PC-3 (cell line): ENCODE data around the gene CALN1. TPM values are rescaled to one million over a fixed set of nuclear protein-coding genes. Genes with fewer than 3 reads are reported as not detected.

Experiments used
- ATAC-seq: fragments of 200-7000 bp; cut with Tn5 transposase; 2 replicates; pipeline ENCODE4 v1.9.1; 2020; ENCODE audit warnings: mild to moderate bottlenecking, moderate library complexity
- BruUV-seq: library from RNA; stranded (reverse); fragments of 400-500 nt; replicated peaks from 2 replicates; lab custom pipeline; 2021; lab: Mats Ljungman, UMichigan
- CTCF ChIA-PET: fragments of 300-600 bp; sonication (Branson Sonifier 250); formaldehyde crosslinking; loops from one replicate; lab custom pipeline; 2022; ENCODE audit warnings: antibody characterized with exemption; lab: Charles Lee
- POLR2A ChIA-PET: fragments of 300-600 bp; sonication (Branson Sonifier 250); formaldehyde crosslinking; loops from one replicate; lab custom pipeline; 2022; ENCODE audit warnings: antibody characterized with exemption; ENCODE audit not compliant: unreplicated experiment; lab: Charles Lee
- DNase-seq: peaks from one replicate; pipeline ENCODE4 v3.0.0-alpha.2; 2015
- H2AFZ ChIP-seq: fragments of 300-600 bp; sonication (generic); 2 replicates; pipeline ENCODE4 v1.6.0; 2016; ENCODE audit warnings: antibody characterized with exemption, low read length
- H3F3A ChIP-seq: fragments of 300-600 bp; sonication (generic); one replicate; pipeline ENCODE4 v1.6.0; 2017; ENCODE audit warnings: antibody characterized with exemption, low read length, control low read depth, mild to moderate bottlenecking; ENCODE audit not compliant: unreplicated experiment
- H3K27ac ChIP-seq: fragments of 300-600 bp; sonication (generic); 2 replicates; pipeline ENCODE4 v1.5.1; 2016; ENCODE audit warnings: mild to moderate bottlenecking, low read length
- H3K27me3 ChIP-seq: fragments of 300-600 bp; sonication (generic); 2 replicates; pipeline ENCODE4 v1.6.1; 2016; ENCODE audit warnings: low read length, mixed read lengths
- H3K36me3 ChIP-seq: fragments of 300-600 bp; sonication (generic); 2 replicates; pipeline ENCODE4 v1.6.1; 2016; ENCODE audit warnings: low read depth, mixed run types, low read length, mixed read lengths
- H3K4me1 ChIP-seq: fragments of 300-600 bp; sonication (generic); 2 replicates; pipeline ENCODE4 v1.5.1; 2016; ENCODE audit warnings: low read length; ENCODE audit not compliant: insufficient read depth
- H3K4me2 ChIP-seq: fragments of 300-600 bp; sonication (generic); 2 replicates; pipeline ENCODE4 v1.6.0; 2016; ENCODE audit warnings: low read length
- H3K4me3 ChIP-seq: fragments of 300-600 bp; sonication (generic); 2 replicates; pipeline ENCODE4 v1.5.1; 2016; ENCODE audit warnings: mild to moderate bottlenecking, low read length, mixed read lengths
- H3K79me2 ChIP-seq: fragments of 300-600 bp; sonication (generic); 2 replicates; pipeline ENCODE4 v1.6.1; 2017; ENCODE audit warnings: low read length, mixed read lengths
- H3K9ac ChIP-seq: fragments of 300-600 bp; sonication (generic); 2 replicates; pipeline ENCODE4 v1.6.0; 2016; ENCODE audit warnings: mild to moderate bottlenecking, low read length
- H3K9me2 ChIP-seq: fragments of 300-600 bp; sonication (generic); replicated peaks from 2 replicates; pipeline ENCODE4 v1.6.1; 2016; ENCODE audit warnings: mixed run types, low read length, mixed read lengths
- H3K9me3 ChIP-seq: fragments of 300-600 bp; sonication (generic); 2 replicates; pipeline ENCODE4 v1.6.1; 2016; ENCODE audit warnings: low read length, mixed read lengths
- H4K20me1 ChIP-seq: fragments of 300-600 bp; sonication (generic); 2 replicates; pipeline ENCODE4 v1.6.1; 2016; ENCODE audit warnings: low read length, mixed read lengths
- CTCF ChIP-seq: fragments of 300-600 bp; sonication (generic); conservative IDR thresholded peaks from 2 replicates; pipeline ENCODE4 v1.5.1; 2017; ENCODE audit warnings: antibody characterized with exemption, low read depth, mild to moderate bottlenecking, low read length
- EZH2 ChIP-seq: fragments of 300-600 bp; sonication (generic); IDR thresholded peaks from one replicate; pipeline ENCODE4 v1.6.1; 2017; ENCODE audit warnings: antibody characterized with exemption, mild to moderate bottlenecking, low read length; ENCODE audit not compliant: unreplicated experiment
- EZH2phosphoT487 ChIP-seq: fragments of 300-600 bp; sonication (generic); IDR thresholded peaks from 2 replicates; pipeline ENCODE4 v1.6.1; 2018; ENCODE audit warnings: mild to moderate bottlenecking, antibody characterized with exemption, low read length, borderline replicate concordance
- intact Hi-C: fragments of 100-400 bp; cut with micrococcal nuclease; formaldehyde crosslinking; loops from 2 replicates; pipeline ENCODE4 v1.9.0; 2023
- total RNA-seq: library from RNA; depleted of rRNA; stranded (reverse); fragments of >200 nt; gene quantifications from 2 replicates; pipeline ENCODE4 v1.2.3, GENCODE V29; 2014

Gene CALN1
- total RNA-seq, 1 experiment from 2014 or later = not detected

DNA sequence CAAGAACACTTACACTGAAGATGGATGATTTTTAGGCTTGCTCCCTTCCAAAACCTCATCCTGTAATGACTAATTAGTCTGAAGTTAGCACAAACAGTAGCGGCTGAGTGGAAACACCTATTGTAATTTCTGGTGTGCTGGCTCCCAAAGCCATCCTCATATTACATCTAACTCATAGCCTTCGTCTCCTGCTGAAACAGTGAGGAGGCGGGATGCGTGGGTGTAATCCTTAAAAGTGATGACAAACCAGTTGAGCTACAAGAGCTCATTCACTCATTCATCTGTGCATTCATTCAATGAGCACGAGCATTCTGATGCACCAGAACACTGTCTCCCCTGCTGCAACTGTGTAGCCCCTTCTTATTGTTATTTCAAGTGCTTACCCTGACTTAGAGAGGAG, 235.3 kb downstream of the CALN1 start:
- no peak overlapping the region for H2AFZ ChIP-seq
- CTCF ChIA-PET = no interaction called here
- H3K4me2 ChIP-seq = no peak overlapping the region
- ATAC-seq = no peak
- no peaks in the 10 kb centered on the region for H4K20me1 ChIP-seq
- no peak for TF ChIP-seq CTCF
- no peaks in the 10 kb centered on the region for H3K4me1 ChIP-seq
- DNase-seq = no peak
- POLR2A ChIA-PET = no interaction called here
- H3K36me3 ChIP-seq = no peaks in the 10 kb centered on the region
- no peaks in the 10 kb centered on the region for H3K9me3 ChIP-seq
- H3K4me3 ChIP-seq = no peak overlapping the region
- no peaks in the 10 kb centered on the region for H3F3A ChIP-seq
- no peaks in the 10 kb centered on the region for H3K79me2 ChIP-seq
- no peak overlapping the region for H3K27ac ChIP-seq
- no peaks in the 10 kb centered on the region for H3K27me3 ChIP-seq
- H3K9me2 ChIP-seq = no peaks in the 10 kb centered on the region
- intact Hi-C loops = no loop called here
- no peak overlapping the region for H3K9ac ChIP-seq
- BruUV-seq = no TSS peak

GRCh38 chr7:72170475-72170874, 241.7 kb downstream of the CALN1 start:
- H3K27me3 ChIP-seq = no peaks in the 10 kb centered on the region
- no peak for ATAC-seq
- no peak for DNase-seq
- H3K36me3 ChIP-seq = no peaks in the 10 kb centered on the region
- ChIA-PET POLR2A (no interaction called here), CTCF (no interaction called here)
- H3K4me2 ChIP-seq = no peak overlapping the region
- TF ChIP-seq EZH2phosphoT487 = no peak
- no peak for TF ChIP-seq EZH2
- TF ChIP-seq CTCF = no peak
- H3K79me2 ChIP-seq = no peaks in the 10 kb centered on the region
- no peaks in the 10 kb centered on the region for H3K9me2 ChIP-seq
- H3K9me3 ChIP-seq = no peaks in the 10 kb centered on the region
- H3F3A ChIP-seq = no peaks in the 10 kb centered on the region
- BruUV-seq = no TSS peak
- H3K4me3 ChIP-seq = no peak overlapping the region
- H2AFZ ChIP-seq = no peak overlapping the region
- no peak overlapping the region for H3K27ac ChIP-seq
- intact Hi-C loops = no loop called here
- no peak overlapping the region for H3K9ac ChIP-seq
- H4K20me1 ChIP-seq = no peaks in the 10 kb centered on the region
- H3K4me1 ChIP-seq = no peaks in the 10 kb centered on the region

DNA sequence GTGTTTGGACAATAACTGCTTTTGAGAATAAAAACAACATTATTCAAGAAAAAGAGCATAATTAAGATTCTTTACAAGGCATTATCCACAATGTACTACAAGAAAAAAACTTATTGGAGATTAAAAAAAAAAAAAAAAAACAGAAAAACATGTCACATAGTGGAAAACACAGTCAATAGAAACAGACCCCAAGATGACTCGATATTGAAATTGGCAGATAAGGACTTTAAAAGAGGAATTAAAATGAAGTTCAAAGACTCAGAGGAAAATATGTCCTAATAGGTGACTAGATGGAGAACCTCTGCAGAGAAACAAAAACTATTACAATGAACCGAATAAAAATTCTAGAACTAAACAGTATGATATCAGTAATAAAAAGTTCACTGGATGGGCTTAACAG, 248.9 kb downstream of the CALN1 start:
- no TSS peak for BruUV-seq

More for the DNA sequence above, 248.9 kb downstream of the CALN1 start:
- no peaks in the 10 kb centered on the region for H3K79me2 ChIP-seq
- ChIA-PET POLR2A (no interaction called here), CTCF (no interaction called here)
- H2AFZ ChIP-seq = no peak overlapping the region
- ATAC-seq (no peak), DNase-seq (no peak)
- no peak for TF ChIP-seq EZH2
- no peaks in the 10 kb centered on the region for H3K9me2 ChIP-seq
- H3F3A ChIP-seq = no peaks in the 10 kb centered on the region
- H4K20me1 ChIP-seq = no peaks in the 10 kb centered on the region
- no peak overlapping the region for H3K4me3 ChIP-seq
- H3K27me3 ChIP-seq = no peaks in the 10 kb centered on the region
- no peaks in the 10 kb centered on the region for H3K4me1 ChIP-seq
- no peaks in the 10 kb centered on the region for H3K36me3 ChIP-seq
- H3K9ac ChIP-seq = no peak overlapping the region
- H3K27ac ChIP-seq = no peak overlapping the region
- H3K9me3 ChIP-seq = no peaks in the 10 kb centered on the region
- intact Hi-C loops = no loop called here
- H3K4me2 ChIP-seq = no peak overlapping the region
